Measurements from ENCODE around the gene MARCHF5. TPM values are rescaled to one million over a fixed set of nuclear protein-coding genes. Genes with fewer than 3 reads are reported as not detected.

Gene MARCHF5
- total and polyA plus RNA-seq, 2 of the 8 experiments (the other 6 are each of a cell fraction or from before 2014, with no cell fraction given): 8.7 to 26.8 TPM

- TF ChIP-seq, protein P1, sequence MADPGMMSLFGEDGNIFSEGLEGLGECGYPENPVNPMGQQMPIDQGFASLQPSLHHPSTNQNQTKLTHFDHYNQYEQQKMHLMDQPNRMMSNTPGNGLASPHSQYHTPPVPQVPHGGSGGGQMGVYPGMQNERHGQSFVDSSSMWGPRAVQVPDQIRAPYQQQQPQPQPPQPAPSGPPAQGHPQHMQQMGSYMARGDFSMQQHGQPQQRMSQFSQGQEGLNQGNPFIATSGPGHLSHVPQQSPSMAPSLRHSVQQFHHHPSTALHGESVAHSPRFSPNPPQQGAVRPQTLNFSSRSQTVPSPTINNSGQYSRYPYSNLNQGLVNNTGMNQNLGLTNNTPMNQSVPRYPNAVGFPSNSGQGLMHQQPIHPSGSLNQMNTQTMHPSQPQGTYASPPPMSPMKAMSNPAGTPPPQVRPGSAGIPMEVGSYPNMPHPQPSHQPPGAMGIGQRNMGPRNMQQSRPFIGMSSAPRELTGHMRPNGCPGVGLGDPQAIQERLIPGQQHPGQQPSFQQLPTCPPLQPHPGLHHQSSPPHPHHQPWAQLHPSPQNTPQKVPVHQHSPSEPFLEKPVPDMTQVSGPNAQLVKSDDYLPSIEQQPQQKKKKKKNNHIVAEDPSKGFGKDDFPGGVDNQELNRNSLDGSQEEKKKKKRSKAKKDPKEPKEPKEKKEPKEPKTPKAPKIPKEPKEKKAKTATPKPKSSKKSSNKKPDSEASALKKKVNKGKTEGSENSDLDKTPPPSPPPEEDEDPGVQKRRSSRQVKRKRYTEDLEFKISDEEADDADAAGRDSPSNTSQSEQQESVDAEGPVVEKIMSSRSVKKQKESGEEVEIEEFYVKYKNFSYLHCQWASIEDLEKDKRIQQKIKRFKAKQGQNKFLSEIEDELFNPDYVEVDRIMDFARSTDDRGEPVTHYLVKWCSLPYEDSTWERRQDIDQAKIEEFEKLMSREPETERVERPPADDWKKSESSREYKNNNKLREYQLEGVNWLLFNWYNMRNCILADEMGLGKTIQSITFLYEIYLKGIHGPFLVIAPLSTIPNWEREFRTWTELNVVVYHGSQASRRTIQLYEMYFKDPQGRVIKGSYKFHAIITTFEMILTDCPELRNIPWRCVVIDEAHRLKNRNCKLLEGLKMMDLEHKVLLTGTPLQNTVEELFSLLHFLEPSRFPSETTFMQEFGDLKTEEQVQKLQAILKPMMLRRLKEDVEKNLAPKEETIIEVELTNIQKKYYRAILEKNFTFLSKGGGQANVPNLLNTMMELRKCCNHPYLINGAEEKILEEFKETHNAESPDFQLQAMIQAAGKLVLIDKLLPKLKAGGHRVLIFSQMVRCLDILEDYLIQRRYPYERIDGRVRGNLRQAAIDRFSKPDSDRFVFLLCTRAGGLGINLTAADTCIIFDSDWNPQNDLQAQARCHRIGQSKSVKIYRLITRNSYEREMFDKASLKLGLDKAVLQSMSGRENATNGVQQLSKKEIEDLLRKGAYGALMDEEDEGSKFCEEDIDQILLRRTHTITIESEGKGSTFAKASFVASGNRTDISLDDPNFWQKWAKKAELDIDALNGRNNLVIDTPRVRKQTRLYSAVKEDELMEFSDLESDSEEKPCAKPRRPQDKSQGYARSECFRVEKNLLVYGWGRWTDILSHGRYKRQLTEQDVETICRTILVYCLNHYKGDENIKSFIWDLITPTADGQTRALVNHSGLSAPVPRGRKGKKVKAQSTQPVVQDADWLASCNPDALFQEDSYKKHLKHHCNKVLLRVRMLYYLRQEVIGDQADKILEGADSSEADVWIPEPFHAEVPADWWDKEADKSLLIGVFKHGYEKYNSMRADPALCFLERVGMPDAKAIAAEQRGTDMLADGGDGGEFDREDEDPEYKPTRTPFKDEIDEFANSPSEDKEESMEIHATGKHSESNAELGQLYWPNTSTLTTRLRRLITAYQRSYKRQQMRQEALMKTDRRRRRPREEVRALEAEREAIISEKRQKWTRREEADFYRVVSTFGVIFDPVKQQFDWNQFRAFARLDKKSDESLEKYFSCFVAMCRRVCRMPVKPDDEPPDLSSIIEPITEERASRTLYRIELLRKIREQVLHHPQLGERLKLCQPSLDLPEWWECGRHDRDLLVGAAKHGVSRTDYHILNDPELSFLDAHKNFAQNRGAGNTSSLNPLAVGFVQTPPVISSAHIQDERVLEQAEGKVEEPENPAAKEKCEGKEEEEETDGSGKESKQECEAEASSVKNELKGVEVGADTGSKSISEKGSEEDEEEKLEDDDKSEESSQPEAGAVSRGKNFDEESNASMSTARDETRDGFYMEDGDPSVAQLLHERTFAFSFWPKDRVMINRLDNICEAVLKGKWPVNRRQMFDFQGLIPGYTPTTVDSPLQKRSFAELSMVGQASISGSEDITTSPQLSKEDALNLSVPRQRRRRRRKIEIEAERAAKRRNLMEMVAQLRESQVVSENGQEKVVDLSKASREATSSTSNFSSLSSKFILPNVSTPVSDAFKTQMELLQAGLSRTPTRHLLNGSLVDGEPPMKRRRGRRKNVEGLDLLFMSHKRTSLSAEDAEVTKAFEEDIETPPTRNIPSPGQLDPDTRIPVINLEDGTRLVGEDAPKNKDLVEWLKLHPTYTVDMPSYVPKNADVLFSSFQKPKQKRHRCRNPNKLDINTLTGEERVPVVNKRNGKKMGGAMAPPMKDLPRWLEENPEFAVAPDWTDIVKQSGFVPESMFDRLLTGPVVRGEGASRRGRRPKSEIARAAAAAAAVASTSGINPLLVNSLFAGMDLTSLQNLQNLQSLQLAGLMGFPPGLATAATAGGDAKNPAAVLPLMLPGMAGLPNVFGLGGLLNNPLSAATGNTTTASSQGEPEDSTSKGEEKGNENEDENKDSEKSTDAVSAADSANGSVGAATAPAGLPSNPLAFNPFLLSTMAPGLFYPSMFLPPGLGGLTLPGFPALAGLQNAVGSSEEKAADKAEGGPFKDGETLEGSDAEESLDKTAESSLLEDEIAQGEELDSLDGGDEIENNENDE (IDR thresholded peaks at IDR 0.05; ENCODE audit: insufficient replicate concordance, low read length): no peak
- TF ChIP-seq TBP (IDR thresholded peaks at IDR 0.05; ENCODE audit: low read depth, low read length) (no peak), NRF1 (IDR thresholded peaks at IDR 0.05; ENCODE audit: low read depth, low read length) (no peak), GTF2F1 (IDR thresholded peaks at IDR 0.05; ENCODE audit: borderline replicate concordance, low read depth, low read length) (no peak), NANOG (IDR thresholded peaks at IDR 0.05; ENCODE audit: insufficient read depth, low read depth, low read length, poor library complexity, severe bottlenecking) (no peak), SIX5 (IDR thresholded peaks at IDR 0.05; ENCODE audit: low read depth, low read length) (no peak), CHD2 (IDR thresholded peaks at IDR 0.05; ENCODE audit: low read length) (no peak), BACH1 (IDR thresholded peaks at IDR 0.05; ENCODE audit: low read length) (no peak)
- TF ChIP-seq, protein P2, sequence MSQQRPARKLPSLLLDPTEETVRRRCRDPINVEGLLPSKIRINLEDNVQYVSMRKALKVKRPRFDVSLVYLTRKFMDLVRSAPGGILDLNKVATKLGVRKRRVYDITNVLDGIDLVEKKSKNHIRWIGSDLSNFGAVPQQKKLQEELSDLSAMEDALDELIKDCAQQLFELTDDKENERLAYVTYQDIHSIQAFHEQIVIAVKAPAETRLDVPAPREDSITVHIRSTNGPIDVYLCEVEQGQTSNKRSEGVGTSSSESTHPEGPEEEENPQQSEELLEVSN (IDR thresholded peaks at IDR 0.05): no peak
Observed at GRCh38 chr10:92327445-92328433, 36.8 kb downstream of the MARCHF5 start (continued).

Measured in H1 (cell line).